ENCODE data around the gene OLFM1. TPM values are rescaled to one million over a fixed set of nuclear protein-coding genes. Genes with fewer than 3 reads are reported as not detected.

Gene OLFM1
- total RNA-seq, 1 experiment from 2014 or later: 0.44 TPM

DNA sequence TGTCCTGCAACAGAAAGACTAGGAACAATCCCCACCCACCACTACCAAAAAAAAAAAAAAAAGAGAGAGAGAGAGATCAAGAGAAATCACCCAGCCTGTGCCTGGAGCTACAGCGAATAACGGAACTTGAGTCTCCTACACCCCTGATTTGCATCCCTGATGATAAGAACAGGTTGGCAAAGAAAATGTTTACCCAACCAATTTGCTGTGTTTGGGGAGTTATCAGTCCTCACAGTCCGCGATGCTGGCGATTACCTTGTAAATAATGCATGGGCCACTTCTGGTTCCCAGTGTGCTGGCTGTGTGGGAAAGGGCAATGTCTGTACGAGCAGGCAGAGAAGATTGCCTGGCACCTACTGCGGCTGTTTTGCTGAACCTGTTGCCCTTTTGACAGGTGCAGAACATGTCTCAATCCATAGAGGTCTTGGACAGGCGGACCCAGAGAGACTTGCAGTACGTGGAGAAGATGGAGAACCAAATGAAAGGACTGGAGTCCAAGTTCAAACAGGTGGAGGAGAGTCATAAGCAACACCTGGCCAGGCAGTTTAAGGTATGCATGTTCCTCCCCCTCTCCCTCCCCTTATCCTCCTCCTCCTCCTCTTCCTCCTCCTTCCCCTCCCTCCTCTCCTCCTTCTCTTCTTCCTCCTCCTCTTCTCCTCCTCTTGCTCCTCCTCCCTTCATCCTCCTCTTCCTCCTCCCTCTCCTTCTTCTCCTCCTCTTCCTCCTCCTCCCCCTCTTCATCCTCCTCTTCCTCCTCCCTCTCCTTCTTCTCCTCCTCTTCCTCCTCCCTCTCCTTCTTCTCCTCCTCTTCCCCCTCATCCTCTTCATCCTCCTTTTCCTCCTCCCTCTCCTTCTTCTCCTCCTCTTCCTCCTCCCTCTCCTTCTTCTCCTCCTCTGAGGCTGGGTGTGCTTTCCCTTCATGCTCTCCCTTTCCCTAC is 8.3 kb downstream of the OLFM1 start:
- Histone ChIP-seq H3K27ac (ENCODE audit: low read length) (no peak overlapping the region), H3K36me3 (ENCODE audit: low read depth, low read length) (no peaks in the 10 kb centered on the region), H3K4me1 (ENCODE audit: insufficient read depth, low read length) (no peaks in the 10 kb centered on the region), H3K79me2 (ENCODE audit: low read length) (no peaks in the 10 kb centered on the region), H4K20me1 (ENCODE audit: low read length) (no peaks in the 10 kb centered on the region), H3K9me3 (ENCODE audit: low read length) (no peaks in the 10 kb centered on the region), H2AFZ (ENCODE audit: low read length) (no peak overlapping the region), H3K4me3 (ENCODE audit: low read length) (no peak overlapping the region), H3F3A (ENCODE audit: low read length, unreplicated experiment) (no peaks in the 10 kb centered on the region), H3K9ac (ENCODE audit: low read length) (no peak overlapping the region), H3K27me3 (ENCODE audit: low read length) (peaks cover 5% of the 10 kb centered on the region; the same call in 1 of the 2 replicates), H3K4me2 (ENCODE audit: low read length) (no peak overlapping the region), H3K9me2 (replicated peaks; ENCODE audit: low read length) (no peaks in the 10 kb centered on the region)
- no TSS peak for BruUV-seq (replicated peaks)
- TF ChIP-seq EZH2phosphoT487 (IDR thresholded peaks at IDR 0.05; ENCODE audit: borderline replicate concordance, low read length) (no peak), EZH2 (IDR thresholded peaks at IDR 0.05; ENCODE audit: low read length, unreplicated experiment) (no peak)
- TF ChIP-seq, protein P1, sequence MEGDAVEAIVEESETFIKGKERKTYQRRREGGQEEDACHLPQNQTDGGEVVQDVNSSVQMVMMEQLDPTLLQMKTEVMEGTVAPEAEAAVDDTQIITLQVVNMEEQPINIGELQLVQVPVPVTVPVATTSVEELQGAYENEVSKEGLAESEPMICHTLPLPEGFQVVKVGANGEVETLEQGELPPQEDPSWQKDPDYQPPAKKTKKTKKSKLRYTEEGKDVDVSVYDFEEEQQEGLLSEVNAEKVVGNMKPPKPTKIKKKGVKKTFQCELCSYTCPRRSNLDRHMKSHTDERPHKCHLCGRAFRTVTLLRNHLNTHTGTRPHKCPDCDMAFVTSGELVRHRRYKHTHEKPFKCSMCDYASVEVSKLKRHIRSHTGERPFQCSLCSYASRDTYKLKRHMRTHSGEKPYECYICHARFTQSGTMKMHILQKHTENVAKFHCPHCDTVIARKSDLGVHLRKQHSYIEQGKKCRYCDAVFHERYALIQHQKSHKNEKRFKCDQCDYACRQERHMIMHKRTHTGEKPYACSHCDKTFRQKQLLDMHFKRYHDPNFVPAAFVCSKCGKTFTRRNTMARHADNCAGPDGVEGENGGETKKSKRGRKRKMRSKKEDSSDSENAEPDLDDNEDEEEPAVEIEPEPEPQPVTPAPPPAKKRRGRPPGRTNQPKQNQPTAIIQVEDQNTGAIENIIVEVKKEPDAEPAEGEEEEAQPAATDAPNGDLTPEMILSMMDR (conservative IDR thresholded peaks at IDR 0.05; ENCODE audit: low read depth, low read length): no peak
- intact Hi-C loops (cut with micrococcal nuclease): no loop called here
- no peak for ATAC-seq
- DNase-seq: no peak
- ChIA-PET POLR2A (ENCODE audit: unreplicated experiment) (no interaction called here), CTCF (no interaction called here)

DNA sequence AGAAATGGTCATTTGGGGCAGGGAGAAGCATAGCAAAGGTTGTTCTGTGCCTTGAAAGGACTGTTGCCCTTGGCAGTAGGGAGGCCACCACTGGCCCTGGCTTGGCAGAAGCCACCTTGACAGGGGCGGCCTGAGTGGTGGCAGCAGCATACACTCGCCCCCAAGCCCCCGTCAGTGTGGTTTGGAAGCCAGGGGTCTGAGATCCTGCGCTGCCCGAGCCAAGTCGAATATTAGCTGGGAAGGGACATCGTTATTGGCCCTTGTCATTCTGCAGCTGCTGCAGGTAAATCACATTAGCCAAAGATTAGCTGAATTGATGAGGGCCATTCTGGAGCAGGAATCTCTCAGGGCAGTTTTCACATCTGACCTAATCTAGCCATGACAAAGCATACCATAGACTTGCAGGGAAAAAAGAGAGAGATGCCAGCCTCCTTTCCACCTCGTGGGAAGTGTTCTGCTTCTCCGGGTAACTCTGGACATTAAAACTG is 9.0 kb downstream of the OLFM1 start:
- Histone ChIP-seq H3F3A (ENCODE audit: low read length, unreplicated experiment) (no peaks in the 10 kb centered on the region), H3K27ac (ENCODE audit: low read length) (no peak overlapping the region), H3K4me1 (ENCODE audit: insufficient read depth, low read length) (no peaks in the 10 kb centered on the region), H3K9ac (ENCODE audit: low read length) (no peak overlapping the region), H3K36me3 (ENCODE audit: low read depth, low read length) (no peaks in the 10 kb centered on the region), H3K9me3 (ENCODE audit: low read length) (no peaks in the 10 kb centered on the region), H3K27me3 (ENCODE audit: low read length) (peaks cover 8% of the 10 kb centered on the region), H3K9me2 (replicated peaks; ENCODE audit: low read length) (no peaks in the 10 kb centered on the region), H3K4me3 (ENCODE audit: low read length) (no peak overlapping the region), H4K20me1 (ENCODE audit: low read length) (no peaks in the 10 kb centered on the region), H2AFZ (ENCODE audit: low read length) (no peak overlapping the region), H3K4me2 (ENCODE audit: low read length) (no peak overlapping the region), H3K79me2 (ENCODE audit: low read length) (no peaks in the 10 kb centered on the region)
- CTCF ChIA-PET: no interaction called here
- TF ChIP-seq EZH2 (IDR thresholded peaks at IDR 0.05; ENCODE audit: low read length, unreplicated experiment): no peak
- TF ChIP-seq EZH2phosphoT487 (IDR thresholded peaks at IDR 0.05; ENCODE audit: borderline replicate concordance, low read length): no peak
- TF ChIP-seq, protein P1 (conservative IDR thresholded peaks at IDR 0.05; ENCODE audit: low read depth, low read length): no peak
- ATAC-seq (no peak), DNase-seq (no peak)
- POLR2A ChIA-PET (ENCODE audit: unreplicated experiment): no interaction called here
- BruUV-seq (replicated peaks): no TSS peak
- intact Hi-C loops (cut with micrococcal nuclease): no loop called here

Data from PC-3 (cell line).